NOMO-1 (cell line): Measurements from ENCODE around the gene CCL2.

Source experiments
- DNase-seq, 2 experiments: peaks; one replicate each; lab custom pipeline; 2025; ENCODE audit not compliant: unreplicated experiment in 2 of 2; lab: John Stamatoyannopoulos, UW

The CCL2 gene

DNA sequence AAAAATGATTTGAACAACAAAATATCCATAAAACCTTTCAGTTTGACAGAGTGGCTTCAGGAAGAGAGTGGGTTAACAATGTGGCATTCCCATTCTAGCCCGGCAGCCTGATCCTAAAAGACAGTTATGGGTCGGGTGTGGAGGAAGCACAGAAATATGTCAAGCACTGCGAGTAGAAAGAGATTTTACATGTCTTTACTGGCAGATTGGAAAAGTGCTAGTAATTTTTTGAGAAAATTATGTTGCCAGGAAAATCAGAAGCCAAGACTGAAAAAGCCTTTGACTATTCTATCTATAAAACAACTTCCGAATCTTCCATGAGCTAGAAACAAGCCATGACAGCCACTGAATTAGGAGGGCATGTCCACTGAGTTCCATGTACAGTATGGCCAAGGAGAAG, 5.8 kb downstream of the CCL2 start:
- no peak for DNase-seq

GRCh38 chr17:34261568-34262337, 6.7 kb downstream of the CCL2 start:
- no peak for DNase-seq

GRCh38 chr17:34265711-34266110, 10.6 kb downstream of the CCL2 start:
- peak in 1 of 2 experiments; percentile 31 for DNase-seq

- DNase-seq, result peak in 1 of 2 experiments; percentile 12
Observed at GRCh38 chr17:34269969-34270368, 14.9 kb downstream of the CCL2 start, which contains the start of gene CCL7. Gene CCL7, plus strand, starts transcription at chr17:34270221. Its CDS starts 70 bp downstream, at chr17:34270291.

GRCh38 chr17:34275881-34276280, 20.8 kb downstream of the CCL2 start:
- DNase-seq, result no peak

- no peak for DNase-seq
Observed at GRCh38 chr17:34276826-34277225, 21.7 kb downstream of the CCL2 start.

DNA sequence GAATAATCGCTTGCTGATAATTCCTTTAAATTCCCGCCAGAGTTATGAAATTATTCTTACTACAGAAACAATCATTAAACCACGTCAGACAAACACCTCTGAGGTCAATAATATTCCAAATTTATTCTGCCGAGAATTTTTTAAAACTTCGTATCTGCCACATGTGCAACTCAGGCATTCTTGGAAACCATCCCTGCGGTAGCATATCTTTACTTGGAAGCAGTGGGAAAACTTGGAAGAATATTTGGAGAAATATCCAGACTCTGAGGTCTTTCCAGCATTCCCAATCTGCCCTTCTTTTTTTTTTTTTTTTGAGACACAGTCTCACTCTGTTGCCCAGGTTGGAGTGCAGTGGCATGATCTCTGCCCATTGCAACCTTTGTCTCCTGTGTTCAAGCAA, 28.5 kb downstream of the CCL2 start:
- DNase-seq, result no peak

DNA sequence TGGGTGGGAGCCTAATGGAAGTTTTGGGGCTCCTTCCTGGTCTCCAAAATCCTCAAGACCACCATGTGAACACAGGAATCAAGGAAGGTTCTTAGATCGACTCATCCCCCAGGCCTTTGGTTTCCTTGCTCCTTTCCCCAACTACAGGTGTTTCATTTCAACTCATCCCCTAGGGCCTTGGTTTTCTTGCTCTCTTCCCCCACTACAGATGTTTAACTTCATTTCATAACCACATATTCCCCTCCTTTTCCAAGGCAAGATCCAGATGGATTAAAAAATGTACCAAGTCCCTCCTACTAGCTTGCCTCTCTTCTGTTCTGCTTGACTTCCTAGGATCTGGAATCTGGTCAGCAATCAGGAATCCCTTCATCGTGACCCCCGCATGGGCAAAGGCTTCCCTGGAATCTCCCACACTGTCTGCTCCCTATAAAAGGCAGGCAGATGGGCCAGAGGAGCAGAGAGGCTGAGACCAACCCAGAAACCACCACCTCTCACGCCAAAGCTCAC, 30.3 kb downstream of the CCL2 start, which contains the start of gene CCL11:
Gene CCL11, plus strand, starts transcription at position 457 of the 507 bp plus-strand sequence. CDS start 67 bp downstream, outside the sequence.
- no peak for DNase-seq

- DNase-seq, result no peak
Observed at GRCh38 chr17:34287875-34288274, 32.8 kb downstream of the CCL2 start.

DNA sequence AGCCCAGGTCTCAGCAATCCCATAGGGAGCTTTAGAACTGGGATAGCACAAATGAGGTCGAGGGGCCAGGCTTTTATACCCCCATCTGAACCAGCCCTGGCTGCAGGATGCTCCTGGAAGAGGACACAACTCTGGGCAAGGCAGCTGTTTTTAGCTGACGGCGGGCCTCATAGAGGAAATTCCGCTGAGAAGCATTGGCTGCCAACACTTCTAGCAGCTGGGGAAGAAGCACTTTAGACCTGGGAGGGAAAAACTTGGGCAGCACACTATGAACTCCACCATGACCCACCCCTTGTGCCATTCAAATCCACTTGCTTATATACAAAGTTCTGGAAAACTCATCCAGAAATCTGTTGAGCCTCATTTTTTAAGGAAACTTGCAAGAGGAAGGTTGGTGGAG, 35.5 kb downstream of the CCL2 start:
- no peak for DNase-seq

GRCh38 chr17:34291721-34292348, 36.8 kb downstream of the CCL2 start:
- DNase-seq, result no peak

- no peak for DNase-seq
Observed at GRCh38 chr17:34299027-34299426, 43.9 kb downstream of the CCL2 start.

- no peak for DNase-seq
Observed at GRCh38 chr17:34299956-34300577, 45.0 kb downstream of the CCL2 start.

DNA sequence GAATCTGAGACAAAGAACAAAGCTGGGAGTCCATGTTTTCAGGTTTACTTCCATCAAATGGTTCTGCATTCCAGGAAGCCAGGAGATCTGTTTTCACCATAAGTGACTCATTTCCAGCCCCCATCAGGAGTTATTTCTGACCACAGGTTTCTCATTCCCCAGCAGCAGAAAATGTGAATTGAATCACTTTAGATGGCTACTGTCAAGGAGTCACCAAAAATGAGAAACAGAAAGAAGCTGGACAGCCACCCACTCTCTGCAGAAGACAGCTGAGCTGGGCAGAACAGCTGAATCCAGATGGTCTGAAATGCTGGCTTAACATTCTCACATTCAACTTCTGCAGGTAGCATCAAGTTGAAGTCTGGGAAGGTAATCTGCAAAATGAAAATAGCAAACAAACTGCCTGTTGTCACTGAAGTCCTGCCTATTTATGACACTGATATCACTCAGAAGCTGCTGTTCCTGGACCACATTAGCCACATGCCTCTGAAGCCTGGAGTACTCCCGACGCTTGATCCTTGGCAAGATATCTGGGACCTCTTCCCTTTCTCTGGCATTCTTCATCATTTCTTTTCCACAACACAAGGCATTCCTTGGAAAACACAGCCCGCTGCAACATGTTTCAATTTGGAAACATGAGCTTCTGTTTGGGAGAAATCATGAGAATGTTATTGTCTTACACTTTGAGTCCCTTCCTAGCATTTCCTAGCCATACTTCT, 45.7 kb downstream of the CCL2 start:
- no peak for DNase-seq

GRCh38 chr17:34301986-34302385, 46.9 kb downstream of the CCL2 start:
- no peak for DNase-seq

DNA sequence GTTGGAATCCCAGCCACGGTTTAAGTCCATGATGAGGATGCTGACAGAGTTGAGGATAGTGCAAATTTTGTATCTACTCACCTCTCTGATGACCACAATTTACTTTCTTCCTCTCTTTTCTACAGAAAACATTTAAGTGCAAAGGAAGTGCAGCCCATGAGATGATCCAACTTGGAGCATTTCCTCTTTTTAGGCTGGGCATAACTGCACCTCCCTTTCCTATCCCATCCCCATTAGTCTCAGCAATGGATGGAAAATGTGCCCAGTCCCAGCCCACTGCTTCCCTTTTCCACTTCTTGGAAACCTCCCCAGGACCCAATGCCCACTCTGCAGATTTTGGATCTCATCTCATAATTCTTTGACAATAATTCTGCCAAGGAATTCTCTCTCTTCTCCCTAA, 47.6 kb downstream of the CCL2 start:
- DNase-seq, result no peak

GRCh38 chr17:34303606-34304005, 48.5 kb downstream of the CCL2 start:
- no peak for DNase-seq

DNA sequence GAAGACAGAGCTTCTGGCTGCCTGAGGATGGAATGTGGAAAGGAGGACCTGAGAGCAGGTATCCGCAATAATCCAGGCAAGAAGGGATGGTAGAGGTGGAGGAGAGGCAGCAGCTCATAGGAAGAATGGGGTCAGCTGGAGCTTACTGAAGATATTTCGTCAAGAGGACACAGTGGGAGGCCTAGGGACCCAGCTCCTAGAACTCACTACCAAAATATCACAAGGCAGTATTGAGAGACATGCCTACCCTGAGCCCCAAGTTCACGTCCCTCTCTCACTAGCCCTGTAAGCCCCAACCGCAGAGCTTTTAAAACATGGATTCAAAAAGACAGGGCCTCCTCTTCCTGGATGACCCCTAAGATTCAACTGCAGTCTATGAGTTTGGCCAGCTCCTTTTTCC, 50.0 kb downstream of the CCL2 start:
- DNase-seq, result no peak

DNA sequence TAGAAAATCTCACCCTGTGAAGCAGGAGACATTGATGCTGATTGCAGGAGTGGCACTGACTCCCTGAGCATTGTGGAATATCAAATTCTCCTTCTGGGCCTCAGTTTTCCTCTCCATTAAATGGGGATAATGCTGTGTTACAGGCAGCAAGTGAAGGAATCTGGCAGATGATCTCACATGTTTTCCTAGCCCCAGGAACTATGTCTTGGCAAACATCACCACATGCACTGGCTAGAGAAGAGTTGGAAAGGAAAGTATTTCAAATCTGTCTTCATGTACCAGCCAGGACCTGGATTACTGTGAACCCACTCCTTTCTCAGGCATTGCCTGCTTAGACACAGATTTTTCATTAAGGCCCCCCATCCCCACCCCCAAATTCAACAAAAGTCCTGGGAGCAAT, 50.5 kb downstream of the CCL2 start:
- no peak for DNase-seq

DNA sequence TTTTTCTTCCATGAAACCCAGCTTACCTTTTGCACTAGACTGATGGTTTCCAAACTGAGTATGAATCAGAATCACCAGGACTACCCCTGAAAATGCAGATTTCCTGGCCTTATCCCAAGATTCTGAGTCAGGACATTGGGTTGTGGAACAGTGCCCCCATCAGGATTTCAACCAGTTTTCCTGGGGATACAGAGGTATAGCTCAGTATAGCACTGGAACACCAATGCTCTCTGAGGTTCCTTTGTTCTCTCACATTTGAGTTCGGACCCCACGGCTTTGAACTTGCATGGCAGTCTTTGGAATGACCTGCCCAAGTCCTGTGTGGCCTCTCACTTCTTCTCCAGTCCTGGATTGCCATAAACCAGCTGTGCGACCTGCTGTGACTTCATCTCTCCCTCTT, 51.4 kb downstream of the CCL2 start:
- no peak for DNase-seq
